Thyroid gland (tissue), 4 donors: ENCODE data around the gene KNOP1.

Source experiments
- CTCF ChIP-seq, 6 experiments: fragments of 200-600 bp in 3 of 6; fragments of 450-650 bp in 3 of 6; sonication (generic) in 3 of 6; IDR thresholded peaks; one replicate each; pipeline ENCODE4 v1.5.1; 2016 to 2019; ENCODE audit warnings: antibody characterized with exemption in 6 of 6, mild to moderate bottlenecking in 2 of 6, inconsistent platforms in 1 of 6, moderate library complexity in 1 of 6
- POLR2A ChIP-seq, 2 donors: fragments of 450-650 bp; IDR thresholded peaks; one replicate each; pipeline ENCODE4 v1.6.1; 2017; ENCODE audit warnings: antibody characterized with exemption in 2 of 2, mild to moderate bottlenecking in 2 of 2, moderate library complexity in 1 of 2

GRCh38 chr16:19657831-19658230 is 60.2 kb downstream of the KNOP1 start:
- no peak for TF ChIP-seq CTCF (IDR thresholded peaks at IDR 0.05)
- TF ChIP-seq POLR2A (IDR thresholded peaks at IDR 0.05) = no peak
